NCI-H510A treated with DMSO at 0.1 percent for 48 hours (cell line): ENCODE data around the gene WDR1.

Source experiments
- DNase-seq: peaks from one replicate; lab custom pipeline; 2025; lab: John Stamatoyannopoulos, UW

WDR1 gene

GRCh38 chr4:10099499-10100325, 16.9 kb downstream of the WDR1 start:
- DNase-seq = no peak

- no peak for DNase-seq
Measured at GRCh38 chr4:10098780-10099160, 17.8 kb downstream of the WDR1 start.

- DNase-seq = no peak
Measured at GRCh38 chr4:10097906-10098779, 18.5 kb downstream of the WDR1 start.

GRCh38 chr4:10096978-10097335, 19.6 kb downstream of the WDR1 start:
- DNase-seq = no peak

GRCh38 chr4:10096201-10096977, 20.2 kb downstream of the WDR1 start:
- no peak for DNase-seq

GRCh38 chr4:10095296-10095991, 21.2 kb downstream of the WDR1 start:
- DNase-seq = no peak

- DNase-seq = no peak
Measured at GRCh38 chr4:10094841-10095240, 21.8 kb downstream of the WDR1 start.

- no peak for DNase-seq
Measured at GRCh38 chr4:10093801-10094552, 22.6 kb downstream of the WDR1 start.

GRCh38 chr4:10093271-10093621, 23.4 kb downstream of the WDR1 start:
- DNase-seq = no peak

GRCh38 chr4:10092481-10093270, 23.9 kb downstream of the WDR1 start:
- no peak for DNase-seq

GRCh38 chr4:10091531-10092181, 24.9 kb downstream of the WDR1 start:
- no peak for DNase-seq

- DNase-seq = no peak
Measured at GRCh38 chr4:10090467-10091250, 25.9 kb downstream of the WDR1 start.

- no peak for DNase-seq
Measured at GRCh38 chr4:10089346-10089745, 27.3 kb downstream of the WDR1 start.

- DNase-seq = no peak
Measured at GRCh38 chr4:10088135-10089010, 28.2 kb downstream of the WDR1 start.

- DNase-seq = no peak
Measured at GRCh38 chr4:10087152-10087791, 29.3 kb downstream of the WDR1 start.

GRCh38 chr4:10086506-10087120, 30.0 kb downstream of the WDR1 start:
- DNase-seq = no peak
